Right atrium auricular region (tissue), 2 donors: Measurements from ENCODE around the gene PPP1R16B. TPM values are rescaled to one million over a fixed set of nuclear protein-coding genes. Genes with fewer than 3 reads are reported as not detected.

Experiments
- DNase-seq: peaks from one replicate; pipeline ENCODE4 v3.0.0-alpha.2; 2019; ENCODE audit warnings: low spot score
- H3K27ac ChIP-seq, 2 donors: fragments of 200-600 bp; sonication (generic); 1 replicate in 1 of 2; 2 replicates in 1 of 2; pipeline ENCODE4 v1.5.1; 2016 to 2019
- H3K27me3 ChIP-seq, 2 donors: fragments of 200-600 bp; sonication (generic); one replicate each; pipeline versions ENCODE4 v1.5.1 to v1.6.0; 2017 to 2019
- H3K36me3 ChIP-seq: fragments of 200-600 bp; sonication (generic); one replicate; pipeline ENCODE4 v1.5.1; 2016
- H3K4me1 ChIP-seq, 2 donors: fragments of 200-600 bp; sonication (generic); one replicate each; pipeline versions ENCODE4 v1.5.1 to v1.6.0; 2017 to 2019
- H3K4me3 ChIP-seq, 2 donors: fragments of 200-600 bp; sonication (generic); 1 replicate in 1 of 2; 2 replicates in 1 of 2; pipeline ENCODE4 v1.5.1; 2017 to 2019; ENCODE audit warnings: mild to moderate bottlenecking in 1 of 2, moderate library complexity in 1 of 2
- H3K9me3 ChIP-seq, 2 donors: fragments of 200-600 bp; sonication (generic); one replicate each; pipeline ENCODE4 v1.5.1; 2019
- CTCF ChIP-seq, 2 donors: fragments of 200-600 bp; sonication (generic); IDR thresholded peaks; one replicate each; pipeline ENCODE4 v1.5.1; 2019; ENCODE audit warnings: antibody characterized with exemption in 2 of 2
- total RNA-seq, 2 donors: library from RNA; depleted of rRNA; stranded (reverse); fragments of >200 nt; gene quantifications; one replicate each; pipeline ENCODE4 v1.1.0, GENCODE V29; 2016

PPP1R16B gene
- total RNA-seq, 2 donors from 2014 or later: 0.96 to 6.6 TPM

DNA sequence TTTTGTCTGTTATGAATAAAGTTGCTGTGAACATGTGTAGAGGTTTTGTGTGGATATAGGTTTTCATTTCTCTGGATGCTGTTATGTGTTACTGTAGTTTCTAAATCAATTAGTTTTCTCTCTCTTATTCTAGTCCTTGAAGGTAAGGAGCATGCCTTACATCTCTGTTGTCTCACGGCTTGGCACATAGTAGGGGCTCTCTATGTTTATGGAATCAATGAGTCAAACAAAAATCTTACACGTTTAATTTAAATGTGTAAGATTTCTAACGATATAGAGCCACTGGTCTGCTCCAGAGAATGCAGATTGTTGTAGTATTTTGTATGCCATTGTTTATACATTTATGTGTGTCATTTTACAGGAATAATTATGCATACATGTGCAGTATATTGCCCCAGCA lies 141.3 kb downstream of the PPP1R16B start:
- Histone ChIP-seq H3K4me1 (no peaks in the 10 kb centered on the region), H3K36me3 (no peaks in the 10 kb centered on the region), H3K27me3 (no peaks in the 10 kb centered on the region), H3K9me3 (no peaks in the 10 kb centered on the region), H3K27ac (no peak overlapping the region), H3K4me3 (no peak overlapping the region)
- TF ChIP-seq CTCF (IDR thresholded peaks at IDR 0.05): no peak
- DNase-seq: no peak

GRCh38 chr20:38947931-38948362 lies 142.4 kb downstream of the PPP1R16B start:
- no peaks in the 10 kb centered on the region for H3K36me3 ChIP-seq
- no peak overlapping the region for H3K27ac ChIP-seq

GRCh38 chr20:38950254-38950653 lies 144.8 kb downstream of the PPP1R16B start:
- Histone ChIP-seq H3K4me1 (no peaks in the 10 kb centered on the region), H3K27me3 (no peaks in the 10 kb centered on the region), H3K36me3 (no peaks in the 10 kb centered on the region), H3K9me3 (no peaks in the 10 kb centered on the region), H3K4me3 (no peak overlapping the region), H3K27ac (no peak overlapping the region)
- no peak for DNase-seq
- TF ChIP-seq CTCF (IDR thresholded peaks at IDR 0.05): no peak

More at GRCh38 chr20:38947931-38948362, 142.4 kb downstream of the PPP1R16B start:
- H3K4me1 ChIP-seq: no peaks in the 10 kb centered on the region
- no peak overlapping the region for H3K4me3 ChIP-seq
- DNase-seq: no peak
- no peaks in the 10 kb centered on the region for H3K9me3 ChIP-seq
- no peak for TF ChIP-seq CTCF (IDR thresholded peaks at IDR 0.05)
- H3K27me3 ChIP-seq: no peaks in the 10 kb centered on the region

- Histone ChIP-seq H3K4me3 (no peak overlapping the region), H3K36me3 (no peaks in the 10 kb centered on the region), H3K27ac (no peak overlapping the region), H3K9me3 (no peaks in the 10 kb centered on the region), H3K27me3 (no peaks in the 10 kb centered on the region), H3K4me1 (no peaks in the 10 kb centered on the region)
- no peak for TF ChIP-seq CTCF (IDR thresholded peaks at IDR 0.05)
- no peak for DNase-seq
Measured at GRCh38 chr20:38951611-38952010, 146.1 kb downstream of the PPP1R16B start.

GRCh38 chr20:38952153-38952552 lies 146.7 kb downstream of the PPP1R16B start:
- no peaks in the 10 kb centered on the region for H3K36me3 ChIP-seq

More at GRCh38 chr20:38952153-38952552, 146.7 kb downstream of the PPP1R16B start:
- H3K4me1 ChIP-seq: no peaks in the 10 kb centered on the region
- no peaks in the 10 kb centered on the region for H3K27me3 ChIP-seq
- no peak overlapping the region for H3K4me3 ChIP-seq
- TF ChIP-seq CTCF (IDR thresholded peaks at IDR 0.05): no peak
- H3K9me3 ChIP-seq: no peaks in the 10 kb centered on the region
- no peak for DNase-seq
- no peak overlapping the region for H3K27ac ChIP-seq
